ENCODE results near the gene MYH14. TPM values are rescaled to one million over a fixed set of nuclear protein-coding genes. Genes with fewer than 3 reads are reported as not detected.

Gene MYH14
- total RNA-seq, 2 experiments from 2014 or later: not detected

DNA sequence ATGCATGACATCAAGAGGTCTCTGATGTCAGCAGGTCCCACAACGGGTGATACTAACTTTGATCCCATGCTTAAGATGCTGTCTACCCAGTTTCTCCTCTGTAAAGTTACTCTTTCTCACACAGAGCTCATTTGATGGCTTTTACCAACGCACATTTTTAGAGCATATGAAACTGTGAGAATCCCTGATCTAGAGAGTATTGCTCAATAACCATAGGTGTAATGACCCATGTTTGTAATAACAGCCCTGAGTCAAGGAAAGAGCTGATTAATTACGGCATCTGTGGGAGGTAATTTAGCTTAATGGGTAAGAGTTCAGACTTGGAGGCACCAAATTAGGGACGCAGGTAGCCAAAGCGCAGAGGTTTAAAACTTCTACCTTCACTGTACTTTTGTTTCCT, 22.3 kb upstream of the MYH14 start:
- DNase-seq (no peak), ATAC-seq (no peak)

DNA sequence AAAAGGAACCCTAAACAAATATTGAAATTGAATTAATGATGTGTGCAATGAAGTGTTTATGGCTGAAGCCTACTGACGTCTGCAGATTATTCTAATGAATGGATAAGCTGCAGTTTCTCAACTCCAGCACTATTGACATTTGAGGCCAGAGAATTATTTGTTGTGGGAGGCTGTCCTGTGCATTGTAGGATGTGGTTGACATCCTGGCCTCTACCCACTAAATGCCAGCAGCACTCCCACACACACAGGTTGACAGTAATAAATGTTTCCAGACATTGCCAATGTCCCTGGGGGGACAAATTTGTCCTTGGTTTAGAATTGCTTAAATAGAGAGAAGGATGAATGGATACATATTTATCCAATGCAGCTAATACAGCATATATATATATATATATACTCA, 19.2 kb upstream of the MYH14 start:
- Mint-ChIP-seq H3K36me3 (ENCODE audit: low read depth) (no peaks in the 10 kb centered on the region), H3K4me3 (no peak overlapping the region), H3K27me3 (peaks cover 8% of the 10 kb centered on the region), H3K4me1 (ENCODE audit: low read depth) (no peaks in the 10 kb centered on the region), H3K27ac (no peak overlapping the region), H3K9me3 (no peaks in the 10 kb centered on the region)
- intact Hi-C loops (cut with micrococcal nuclease): no loop called here
- ChIA-PET POLR2A (no interaction called here), CTCF (no interaction called here)
- TF ChIP-seq, protein P1, sequence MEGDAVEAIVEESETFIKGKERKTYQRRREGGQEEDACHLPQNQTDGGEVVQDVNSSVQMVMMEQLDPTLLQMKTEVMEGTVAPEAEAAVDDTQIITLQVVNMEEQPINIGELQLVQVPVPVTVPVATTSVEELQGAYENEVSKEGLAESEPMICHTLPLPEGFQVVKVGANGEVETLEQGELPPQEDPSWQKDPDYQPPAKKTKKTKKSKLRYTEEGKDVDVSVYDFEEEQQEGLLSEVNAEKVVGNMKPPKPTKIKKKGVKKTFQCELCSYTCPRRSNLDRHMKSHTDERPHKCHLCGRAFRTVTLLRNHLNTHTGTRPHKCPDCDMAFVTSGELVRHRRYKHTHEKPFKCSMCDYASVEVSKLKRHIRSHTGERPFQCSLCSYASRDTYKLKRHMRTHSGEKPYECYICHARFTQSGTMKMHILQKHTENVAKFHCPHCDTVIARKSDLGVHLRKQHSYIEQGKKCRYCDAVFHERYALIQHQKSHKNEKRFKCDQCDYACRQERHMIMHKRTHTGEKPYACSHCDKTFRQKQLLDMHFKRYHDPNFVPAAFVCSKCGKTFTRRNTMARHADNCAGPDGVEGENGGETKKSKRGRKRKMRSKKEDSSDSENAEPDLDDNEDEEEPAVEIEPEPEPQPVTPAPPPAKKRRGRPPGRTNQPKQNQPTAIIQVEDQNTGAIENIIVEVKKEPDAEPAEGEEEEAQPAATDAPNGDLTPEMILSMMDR (IDR thresholded peaks at IDR 0.05): no peak
- no peak for ATAC-seq
- no peak for DNase-seq

More for the DNA sequence above, 22.3 kb upstream of the MYH14 start:
- Mint-ChIP-seq H3K27ac (no peak overlapping the region), H3K36me3 (ENCODE audit: low read depth) (no peaks in the 10 kb centered on the region), H3K4me1 (ENCODE audit: low read depth) (no peaks in the 10 kb centered on the region), H3K9me3 (no peaks in the 10 kb centered on the region), H3K4me3 (no peak overlapping the region), H3K27me3 (peaks cover 12% of the 10 kb centered on the region)
- CTCF ChIA-PET: interaction anchor here (1.1 to 1.3 kb wide), 2 partner anchors 32 to 45 kb away, joined by 3 to 4 read pairs; no protein-coding TSS in a partner anchor
- intact Hi-C loops (cut with micrococcal nuclease): no loop called here
- POLR2A ChIA-PET: no interaction called here
- TF ChIP-seq, protein P1 (IDR thresholded peaks at IDR 0.05): no peak

DNA sequence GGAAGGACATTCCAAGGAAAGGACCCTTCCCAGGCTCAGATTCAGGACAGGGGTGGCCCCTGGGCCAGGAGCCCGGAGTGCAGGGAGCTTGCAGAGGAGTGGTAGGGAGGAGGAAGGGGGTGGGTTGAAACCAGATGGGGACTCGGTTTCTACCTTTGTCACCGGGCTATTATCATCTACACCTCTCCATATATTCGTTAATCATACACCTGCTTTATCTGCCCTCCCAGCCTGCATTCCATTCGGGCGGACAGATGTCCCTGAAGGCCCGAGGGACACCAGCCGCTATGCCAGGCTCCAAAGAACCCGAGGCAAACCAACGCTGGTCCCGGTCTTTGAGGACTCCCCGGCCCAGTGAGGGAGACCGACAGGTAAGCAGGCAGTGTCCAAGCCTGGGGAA, 15.5 kb upstream of the MYH14 start:
- Mint-ChIP-seq H3K27ac (no peak overlapping the region), H3K27me3 (peaks cover 12% of the 10 kb centered on the region), H3K9me3 (no peaks in the 10 kb centered on the region), H3K36me3 (ENCODE audit: low read depth) (no peaks in the 10 kb centered on the region), H3K4me3 (no peak overlapping the region), H3K4me1 (ENCODE audit: low read depth) (no peaks in the 10 kb centered on the region)
- DNase-seq (no peak), ATAC-seq (no peak)
- ChIA-PET POLR2A (interaction anchor here (0.5 kb wide), 1 partner anchor 473 kb away, joined by 4 read pairs; no protein-coding TSS in a partner anchor), CTCF (no interaction called here)
- intact Hi-C loops (cut with micrococcal nuclease): no loop called here
- TF ChIP-seq, protein P1 (IDR thresholded peaks at IDR 0.05): no peak

DNA sequence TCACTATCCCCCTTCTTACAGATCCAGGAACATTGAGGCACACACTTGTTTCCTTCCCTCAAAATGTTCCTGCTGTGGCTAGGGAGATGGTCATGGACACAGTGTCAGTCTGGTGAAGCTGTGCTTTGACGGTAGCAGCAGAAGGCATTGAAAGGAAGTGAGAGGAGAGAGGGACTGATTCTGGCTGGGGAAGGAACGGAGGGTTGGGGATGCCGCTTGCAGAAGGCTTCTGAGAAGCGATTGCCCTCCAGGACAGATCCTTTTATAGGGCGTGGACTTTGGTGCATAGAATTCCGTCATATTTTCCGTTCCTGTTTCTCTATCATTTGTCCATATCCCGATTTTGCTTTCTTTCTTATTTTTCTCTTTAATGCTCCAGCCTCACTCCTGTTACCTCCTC, 14.1 kb upstream of the MYH14 start:
- ATAC-seq (no peak), DNase-seq (no peak)
- H3K36me3 Mint-ChIP-seq (ENCODE audit: low read depth): no peaks in the 10 kb centered on the region
- peaks cover 16% of the 10 kb centered on the region for H3K27me3 Mint-ChIP-seq
- ChIA-PET POLR2A (no interaction called here), CTCF (no interaction called here)
- intact Hi-C loops (cut with micrococcal nuclease): no loop called here
- no peak overlapping the region for H3K27ac Mint-ChIP-seq
- no peaks in the 10 kb centered on the region for H3K9me3 Mint-ChIP-seq
- H3K4me3 Mint-ChIP-seq: no peak overlapping the region
- H3K4me1 Mint-ChIP-seq (ENCODE audit: low read depth): no peaks in the 10 kb centered on the region
- TF ChIP-seq, protein P1 (IDR thresholded peaks at IDR 0.05): no peak

DNA sequence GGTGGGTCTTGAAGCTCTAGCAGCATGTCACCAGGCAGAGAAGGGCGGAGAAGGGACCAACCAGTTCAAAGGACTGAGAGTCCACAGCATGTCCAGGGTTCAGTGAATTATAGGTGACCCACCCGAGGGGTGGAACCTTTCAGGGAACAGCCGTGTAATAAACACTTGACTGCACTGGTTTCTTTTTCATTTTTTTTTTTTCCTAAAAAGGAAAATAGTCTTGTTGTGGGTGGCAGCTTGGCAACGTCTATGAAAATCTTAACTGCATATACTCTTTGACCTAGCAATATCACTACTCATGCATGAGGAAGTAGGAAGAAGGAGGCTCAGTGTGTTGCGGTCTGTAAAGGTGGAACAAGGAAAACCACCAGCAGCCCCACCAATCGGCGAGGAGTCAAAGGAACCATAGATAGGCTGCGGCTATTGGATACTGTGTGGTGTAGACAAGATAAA, 13.0 kb upstream of the MYH14 start:
- no peak overlapping the region for H3K27ac Mint-ChIP-seq
- DNase-seq: no peak
- ChIA-PET CTCF (no interaction called here), POLR2A (no interaction called here)
- H3K36me3 Mint-ChIP-seq (ENCODE audit: low read depth): no peaks in the 10 kb centered on the region
- H3K4me3 Mint-ChIP-seq: no peak overlapping the region
- ATAC-seq: no peak
- no peaks in the 10 kb centered on the region for H3K4me1 Mint-ChIP-seq (ENCODE audit: low read depth)
- TF ChIP-seq, protein P1 (IDR thresholded peaks at IDR 0.05): no peak
- H3K27me3 Mint-ChIP-seq: peaks cover 16% of the 10 kb centered on the region
- intact Hi-C loops (cut with micrococcal nuclease): no loop called here
- no peaks in the 10 kb centered on the region for H3K9me3 Mint-ChIP-seq
